HG03521 (cell line): Measurements from ENCODE around the gene DNAJB14.
A peak's percentile ranks its signal among the peaks of the same experiment; 100 is the strongest.

Source experiments
- ATAC-seq: cut with Tn5 transposase; IDR thresholded peaks from one replicate; pipeline ENCODE4 v1.9.1; 2021; ENCODE audit warnings: mild to moderate bottlenecking, moderate library complexity; ENCODE audit not compliant: unreplicated experiment

The DNAJB14 gene

GRCh38 chr4:99945718-99946355 lies 581 bp downstream of the DNAJB14 start:
- no peak for ATAC-seq

DNA sequence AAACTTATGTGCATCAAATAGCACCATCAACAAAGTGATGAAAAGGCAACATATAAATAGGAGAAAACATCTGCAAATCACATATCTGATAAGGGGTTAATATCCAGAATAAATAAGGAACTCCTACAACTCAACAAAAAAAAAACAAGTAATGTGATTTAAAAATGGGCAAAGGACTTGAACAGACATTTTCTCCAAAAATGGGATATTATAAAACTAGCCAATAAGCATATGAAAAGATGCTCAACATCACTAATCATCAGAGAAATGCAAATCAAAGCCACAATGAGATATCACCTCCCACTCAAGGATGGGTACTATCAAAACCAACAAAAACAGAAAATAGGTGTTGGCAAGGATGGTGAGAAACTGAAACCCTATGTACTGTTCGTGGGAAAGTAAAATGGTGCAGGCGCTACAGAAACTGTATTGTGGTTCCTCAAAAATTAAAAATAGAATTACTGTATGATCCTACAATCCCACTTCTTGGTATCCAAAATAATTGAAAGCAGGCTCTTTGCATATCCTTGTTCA lies 2.4 kb downstream of the DNAJB14 start:
- no peak for ATAC-seq

- ATAC-seq = no peak
Measured at GRCh38 chr4:99938243-99938753, 8.1 kb downstream of the DNAJB14 start.

DNA sequence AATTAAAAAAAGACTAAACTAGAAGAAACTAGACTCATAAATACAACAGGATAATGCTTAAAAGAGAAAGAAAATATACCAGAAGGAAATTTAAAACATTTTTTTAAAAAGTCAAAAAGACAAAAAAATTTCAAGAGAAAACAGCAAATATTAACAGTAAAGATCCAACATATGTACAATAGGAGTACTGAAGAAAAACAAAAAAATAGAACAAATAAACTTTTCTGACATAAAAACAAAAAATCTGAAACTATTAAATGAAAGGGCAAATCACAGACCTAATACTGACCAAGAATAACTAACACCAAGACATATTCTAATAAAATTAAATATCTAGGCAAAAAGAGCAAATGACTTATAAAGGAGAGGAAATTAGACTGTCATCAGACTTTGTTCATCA lies 11.5 kb downstream of the DNAJB14 start:
- ATAC-seq = no peak

GRCh38 chr4:99927566-99927965 lies 18.9 kb downstream of the DNAJB14 start:
- ATAC-seq = no peak

DNA sequence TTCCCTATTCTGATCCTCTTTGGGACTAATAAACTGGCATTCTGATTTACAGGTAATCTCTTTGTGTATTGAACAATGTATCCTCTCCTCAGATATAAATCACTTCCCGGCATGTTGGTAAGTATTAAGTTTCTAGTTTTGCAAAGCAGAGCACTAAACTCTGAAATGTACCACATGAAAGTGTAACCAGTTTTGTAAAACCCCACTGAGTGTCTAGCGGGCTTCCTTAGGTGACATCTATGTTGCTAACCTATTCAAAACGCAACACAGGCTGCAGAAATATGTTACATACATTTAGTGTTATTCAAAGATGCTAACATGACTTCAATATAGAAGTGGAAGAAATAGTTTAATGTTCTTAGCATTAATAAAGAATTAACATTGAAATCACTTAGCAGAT lies 25.2 kb downstream of the DNAJB14 start:
- ATAC-seq = no peak

- ATAC-seq = no peak
Measured at GRCh38 chr4:99918656-99919055, 27.8 kb downstream of the DNAJB14 start.

DNA sequence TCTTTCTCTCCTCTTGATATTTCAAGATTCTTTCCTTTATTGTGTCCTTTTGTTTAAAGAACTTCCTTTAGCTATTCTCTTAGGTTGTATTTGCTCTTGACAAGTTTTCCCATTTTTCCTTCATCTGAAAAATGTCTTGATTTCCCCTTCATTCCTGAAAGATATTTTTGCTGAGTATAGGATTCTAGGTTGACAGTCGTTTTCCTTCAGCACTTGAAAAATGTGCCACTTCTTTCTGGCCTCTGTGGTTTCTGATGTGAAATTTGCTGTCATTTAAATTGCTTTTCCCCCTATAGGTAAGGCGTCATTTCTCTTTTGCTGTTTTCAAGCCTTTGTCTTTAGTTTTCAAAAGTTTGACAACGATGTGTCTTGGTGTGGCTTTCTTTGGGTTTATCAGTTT lies 28.8 kb downstream of the DNAJB14 start:
- no peak for ATAC-seq

GRCh38 chr4:99915449-99915848 lies 31.0 kb downstream of the DNAJB14 start:
- ATAC-seq = no peak

- no peak for ATAC-seq
Measured at GRCh38 chr4:99894998-99895397, 51.4 kb downstream of the DNAJB14 start.

DNA sequence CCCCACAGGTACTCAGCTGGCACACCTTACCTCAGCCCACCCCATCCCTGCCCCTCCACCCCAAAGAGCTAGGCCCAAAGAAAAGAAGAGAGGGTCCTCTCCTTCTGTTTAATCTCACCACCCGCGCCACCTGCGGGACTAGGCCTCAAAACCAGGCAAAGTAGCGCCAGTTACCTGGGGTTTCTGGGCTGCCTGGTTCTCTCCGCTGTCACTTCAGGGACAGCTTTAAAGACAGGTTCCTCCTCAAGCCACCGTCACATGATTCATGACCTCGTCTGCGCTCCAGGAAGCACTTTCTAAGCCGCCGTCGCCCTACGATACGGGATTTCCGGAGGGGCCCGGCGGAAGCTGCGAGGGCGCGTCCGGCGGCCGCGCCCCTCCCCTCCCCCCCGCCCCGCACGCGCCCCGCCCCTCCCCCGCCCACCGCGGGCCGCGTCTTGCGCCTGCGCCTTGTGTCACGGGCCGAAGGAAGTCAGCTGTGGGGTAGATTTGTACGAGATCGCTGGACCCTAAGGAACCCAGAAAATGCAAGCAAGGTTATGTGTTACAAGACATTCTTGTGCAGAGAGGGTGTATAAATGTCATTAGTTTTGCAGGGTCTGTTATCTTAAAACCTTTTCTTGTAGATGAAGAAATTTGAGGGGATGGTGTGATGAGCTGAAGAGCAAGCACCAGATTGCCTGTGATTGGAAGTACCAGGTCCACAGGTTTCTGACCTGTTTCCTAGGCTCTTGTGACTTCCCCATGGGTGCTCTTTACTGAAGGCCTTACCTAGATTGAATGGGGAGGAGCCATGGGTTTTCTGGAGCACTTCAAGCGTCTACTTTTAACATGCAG lies 52.0 kb downstream of the DNAJB14 start, which contains the start of gene LAMTOR3:
LAMTOR3 (minus strand) TSS at position 267 of the 837 bp plus-strand sequence. CDS start 464 bp downstream, outside the sequence.
- ATAC-seq = peak; percentile 99

GRCh38 chr4:99893839-99894160 lies 52.6 kb downstream of the DNAJB14 start:
- no peak for ATAC-seq

- ATAC-seq = no peak
Measured at GRCh38 chr4:99893029-99893428, 53.4 kb downstream of the DNAJB14 start.

DNA sequence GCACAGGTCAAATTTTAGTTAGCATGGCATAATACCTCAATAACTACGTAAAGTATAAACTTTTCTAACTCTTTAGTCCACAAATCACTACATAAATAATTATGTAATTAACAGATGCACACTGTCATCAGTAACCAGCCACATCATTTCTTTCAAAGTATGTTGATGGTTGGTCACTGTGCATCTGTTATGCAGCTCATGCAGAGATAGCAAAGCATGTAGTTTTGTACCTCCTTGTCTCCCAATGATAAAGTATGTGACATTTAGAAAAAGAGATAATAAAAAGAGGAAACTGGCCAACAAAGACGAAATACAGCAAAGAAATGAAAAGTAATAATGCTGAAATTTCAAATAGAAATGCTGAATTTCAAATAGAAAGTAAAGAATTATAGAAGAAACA lies 55.1 kb downstream of the DNAJB14 start:
- ATAC-seq = no peak

- ATAC-seq = no peak
Measured at GRCh38 chr4:99887837-99888236, 58.6 kb downstream of the DNAJB14 start.

- no peak for ATAC-seq
Measured at GRCh38 chr4:99886146-99886545, 60.3 kb downstream of the DNAJB14 start.

DNA sequence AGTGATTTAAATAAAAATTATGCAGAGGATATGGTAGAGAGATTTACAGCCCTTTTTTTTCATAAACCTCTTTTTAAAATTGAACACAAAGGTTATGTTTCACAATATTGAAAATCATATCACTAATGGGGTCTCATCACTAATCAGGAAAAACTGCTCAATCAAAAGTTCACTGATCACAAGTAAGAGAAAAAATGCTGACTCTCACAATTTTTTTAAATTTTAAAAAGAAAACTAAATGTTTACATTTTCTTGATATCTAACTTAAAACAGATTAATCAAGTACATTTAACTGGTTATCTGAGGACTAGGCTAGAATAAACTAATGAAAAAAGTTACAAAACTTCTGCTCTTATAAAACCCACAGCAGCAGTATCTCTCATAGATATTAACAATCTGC lies 60.7 kb downstream of the DNAJB14 start:
- ATAC-seq = no peak

- ATAC-seq = no peak
Measured at GRCh38 chr4:99885063-99885664, 61.3 kb downstream of the DNAJB14 start.

DNA sequence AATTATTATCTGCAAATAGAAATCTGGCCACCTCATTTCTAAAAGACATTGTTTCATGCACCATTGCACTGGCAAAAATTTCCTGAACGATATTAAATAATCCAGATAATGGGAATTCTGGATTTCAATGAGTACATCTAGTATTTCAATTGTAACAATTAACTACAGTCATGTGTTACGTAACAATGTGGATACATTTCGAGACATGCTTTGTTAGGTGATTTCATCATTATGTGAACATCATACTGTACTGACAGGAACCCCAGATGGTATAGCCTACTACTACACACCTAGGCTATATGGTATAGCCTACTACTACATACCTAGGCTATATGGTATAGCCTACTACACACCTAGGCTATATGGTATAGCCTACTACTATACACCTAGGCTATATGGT lies 67.0 kb downstream of the DNAJB14 start:
- no peak for ATAC-seq

GRCh38 chr4:99878604-99879003 lies 67.8 kb downstream of the DNAJB14 start:
- no peak for ATAC-seq

GRCh38 chr4:99876946-99877345 lies 69.5 kb downstream of the DNAJB14 start:
- no peak for ATAC-seq

DNA sequence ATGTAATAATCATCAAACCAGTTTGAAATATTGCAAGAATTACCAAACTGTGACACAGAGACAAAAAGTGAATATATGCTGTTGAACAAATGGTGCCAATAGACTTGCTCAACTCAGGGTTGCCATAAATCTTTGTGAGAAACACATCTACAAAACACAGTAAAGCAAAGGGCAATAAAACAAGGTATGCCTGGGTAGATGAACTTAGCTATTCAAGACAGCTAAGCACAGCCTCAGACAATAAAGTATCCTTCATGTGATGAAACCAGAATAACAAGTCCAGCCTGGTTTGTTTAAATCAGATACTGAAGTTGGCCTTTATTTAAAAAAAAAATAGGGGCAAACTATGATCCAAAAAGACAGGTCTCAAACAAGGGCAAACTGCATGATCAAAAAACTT lies 71.3 kb downstream of the DNAJB14 start:
- no peak for ATAC-seq
